A673 (cell line): ENCODE measurements around the gene CNOT4. TPM values are rescaled to one million over a fixed set of nuclear protein-coding genes. Genes with fewer than 3 reads are reported as not detected.

Experiments used
- BruUV-seq: library from RNA; stranded (reverse); fragments of 400-500 nt; replicated peaks from 2 replicates; lab custom pipeline; 2021; lab: Mats Ljungman, UMichigan
- CTCF ChIA-PET: fragments of 300-600 bp; sonication (Branson Sonifier 250); formaldehyde crosslinking; loops from one replicate; lab custom pipeline; 2022; ENCODE audit warnings: antibody characterized with exemption; lab: Charles Lee
- POLR2A ChIA-PET: fragments of 300-600 bp; sonication (Branson Sonifier 250); formaldehyde crosslinking; loops from one replicate; lab custom pipeline; 2022; ENCODE audit warnings: antibody characterized with exemption; ENCODE audit not compliant: low non-redundant PET; lab: Charles Lee
- DNase-seq: peaks from one replicate; pipeline ENCODE4 v3.0.0-alpha.2; 2015; ENCODE audit warnings: low spot score
- H3K27ac ChIP-seq: fragments of 200-600 bp; sonication (generic); 2 replicates; pipeline ENCODE4 v1.5.1; 2016; ENCODE audit warnings: mixed run types, low read depth, mild to moderate bottlenecking, mixed read lengths, antibody characterized with exemption, low read length; ENCODE audit not compliant: poor library complexity, severe bottlenecking
- H3K27me3 ChIP-seq: fragments of 200-600 bp; sonication (generic); replicated peaks from 2 replicates; pipeline ENCODE4 v1.6.1; 2017; ENCODE audit warnings: mixed run types, low read depth, mild to moderate bottlenecking, mixed read lengths, antibody characterized with exemption, low read length; ENCODE audit not compliant: insufficient read depth, poor library complexity
- H3K36me3 ChIP-seq: fragments of 200-600 bp; sonication (generic); 2 replicates; pipeline ENCODE4 v1.6.1; 2016; ENCODE audit warnings: mixed run types, mild to moderate bottlenecking, mixed read lengths, antibody characterized with exemption, low read length; ENCODE audit not compliant: insufficient read depth, poor library complexity, severe bottlenecking
- H3K4me1 ChIP-seq: fragments of 200-600 bp; sonication (generic); 2 replicates; pipeline ENCODE4 v1.6.1; 2017; ENCODE audit warnings: mixed run types, mild to moderate bottlenecking, mixed read lengths, antibody characterized with exemption, low read length; ENCODE audit not compliant: insufficient read depth, poor library complexity, severe bottlenecking
- H3K4me3 ChIP-seq: fragments of 200-600 bp; sonication (generic); 2 replicates; pipeline ENCODE4 v1.5.1; 2016; ENCODE audit warnings: low read depth, mixed run types, mild to moderate bottlenecking, mixed read lengths, low read length; ENCODE audit not compliant: poor library complexity, severe bottlenecking
- H3K9me3 ChIP-seq: fragments of 200-600 bp; sonication (generic); 2 replicates; pipeline ENCODE4 v1.6.1; 2016; ENCODE audit warnings: mixed run types, low read depth, mild to moderate bottlenecking, mixed read lengths, antibody characterized with exemption, low read length; ENCODE audit not compliant: poor library complexity, severe bottlenecking
- EZH2 ChIP-seq: fragments of 200-600 bp; sonication (generic); IDR thresholded peaks from 2 replicates; pipeline ENCODE4 v1.6.1; 2017; ENCODE audit warnings: borderline replicate concordance, low read depth, mild to moderate bottlenecking, mixed read lengths, antibody characterized with exemption, low read length; ENCODE audit not compliant: poor library complexity, severe bottlenecking
- intact Hi-C: fragments of 100-400 bp; cut with micrococcal nuclease; formaldehyde crosslinking; loops from one replicate; pipeline ENCODE4 v1.10.0; 2022; ENCODE audit not compliant: unreplicated experiment
- total RNA-seq: library from RNA; stranded (reverse); gene quantifications from 2 replicates; pipeline ENCODE4 v1.2.3, GENCODE V29; 2021
- TF ChIP-seq, protein P1 (sequence below): fragments of 300-800, 200-600 bp; sonication (generic); conservative IDR thresholded peaks from 2 replicates; pipeline ENCODE4 v1.5.1; 2017; ENCODE audit warnings: low read depth, mild to moderate bottlenecking, antibody characterized with exemption, low read length, moderate library complexity, mixed read lengths

Gene CNOT4
- total RNA-seq, 1 experiment from 2014 or later = 24.1 TPM

DNA sequence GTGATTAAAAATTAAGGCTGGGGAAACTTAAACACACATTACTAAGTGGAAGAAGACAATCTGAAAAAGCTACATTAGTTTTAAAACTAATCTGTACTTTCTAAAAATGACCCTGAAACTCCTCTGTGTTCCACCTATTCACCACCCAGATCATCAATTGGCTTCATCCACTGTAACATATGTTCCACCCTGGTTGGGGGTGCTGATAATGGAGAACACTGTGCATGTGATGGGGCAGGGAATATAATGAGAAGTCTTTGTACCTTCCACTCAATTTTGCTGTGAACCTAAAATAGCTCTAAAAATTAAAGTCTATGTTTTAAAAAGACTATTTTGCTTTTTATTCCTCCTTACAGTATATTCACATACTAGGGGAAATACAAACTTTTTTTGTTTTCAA lies 132.7 kb downstream of the CNOT4 start:
- intact Hi-C loops = no loop called here

DNA sequence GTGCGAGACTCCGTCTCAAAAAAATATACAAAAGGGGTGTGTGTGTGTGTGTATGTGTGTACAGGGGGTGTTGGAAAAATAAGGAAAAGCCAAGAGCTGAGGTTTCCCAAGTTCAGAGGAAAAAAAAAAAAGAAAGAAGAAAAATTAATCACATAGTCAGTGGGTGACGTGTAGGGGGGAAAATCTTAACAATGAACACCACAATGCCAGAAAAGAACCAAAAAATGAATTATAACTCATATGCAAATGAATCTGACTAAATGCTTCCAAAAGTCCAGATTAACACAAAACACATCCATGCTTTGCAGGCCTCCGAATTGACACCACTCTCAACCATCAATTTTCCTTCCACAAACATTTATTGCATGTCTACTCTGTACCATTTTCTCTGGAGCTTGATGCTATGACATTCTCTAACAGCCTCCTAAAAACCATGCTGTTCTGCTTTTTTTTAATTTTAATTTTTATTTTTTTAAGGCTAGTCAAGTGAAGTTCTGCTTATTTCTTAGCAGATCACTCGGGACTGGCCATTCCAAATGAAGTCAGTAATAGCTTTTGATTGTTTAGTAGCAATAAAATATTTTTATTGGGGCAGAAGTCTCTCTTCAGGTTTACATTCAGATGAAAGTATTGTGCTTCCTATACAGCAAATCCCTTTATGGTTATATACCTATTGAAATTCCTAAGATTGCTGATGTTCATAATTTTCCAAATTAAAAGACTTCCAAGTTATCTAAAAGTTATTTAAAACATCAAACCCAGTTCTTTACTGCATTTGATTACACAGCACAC lies 133.8 kb downstream of the CNOT4 start:
- no peak for TF ChIP-seq EZH2
- TF ChIP-seq, protein P1, sequence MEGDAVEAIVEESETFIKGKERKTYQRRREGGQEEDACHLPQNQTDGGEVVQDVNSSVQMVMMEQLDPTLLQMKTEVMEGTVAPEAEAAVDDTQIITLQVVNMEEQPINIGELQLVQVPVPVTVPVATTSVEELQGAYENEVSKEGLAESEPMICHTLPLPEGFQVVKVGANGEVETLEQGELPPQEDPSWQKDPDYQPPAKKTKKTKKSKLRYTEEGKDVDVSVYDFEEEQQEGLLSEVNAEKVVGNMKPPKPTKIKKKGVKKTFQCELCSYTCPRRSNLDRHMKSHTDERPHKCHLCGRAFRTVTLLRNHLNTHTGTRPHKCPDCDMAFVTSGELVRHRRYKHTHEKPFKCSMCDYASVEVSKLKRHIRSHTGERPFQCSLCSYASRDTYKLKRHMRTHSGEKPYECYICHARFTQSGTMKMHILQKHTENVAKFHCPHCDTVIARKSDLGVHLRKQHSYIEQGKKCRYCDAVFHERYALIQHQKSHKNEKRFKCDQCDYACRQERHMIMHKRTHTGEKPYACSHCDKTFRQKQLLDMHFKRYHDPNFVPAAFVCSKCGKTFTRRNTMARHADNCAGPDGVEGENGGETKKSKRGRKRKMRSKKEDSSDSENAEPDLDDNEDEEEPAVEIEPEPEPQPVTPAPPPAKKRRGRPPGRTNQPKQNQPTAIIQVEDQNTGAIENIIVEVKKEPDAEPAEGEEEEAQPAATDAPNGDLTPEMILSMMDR = no peak
- Histone ChIP-seq H3K27ac (no peak overlapping the region), H3K27me3 (no peaks in the 10 kb centered on the region), H3K36me3 (no peaks in the 10 kb centered on the region), H3K9me3 (no peaks in the 10 kb centered on the region), H3K4me3 (no peak overlapping the region), H3K4me1 (no peaks in the 10 kb centered on the region)
- intact Hi-C loops = no loop called here
- ChIA-PET CTCF (no interaction called here), POLR2A (no interaction called here)
- BruUV-seq = no TSS peak
- DNase-seq = no peak

More for the DNA sequence above, 132.7 kb downstream of the CNOT4 start:
- no peak for DNase-seq
- no peaks in the 10 kb centered on the region for H3K9me3 ChIP-seq
- ChIA-PET CTCF (no interaction called here), POLR2A (no interaction called here)
- BruUV-seq = no TSS peak
- no peak overlapping the region for H3K4me3 ChIP-seq
- no peaks in the 10 kb centered on the region for H3K27me3 ChIP-seq
- TF ChIP-seq, protein P1 = no peak
- TF ChIP-seq EZH2 = no peak
- H3K36me3 ChIP-seq = no peaks in the 10 kb centered on the region
- H3K4me1 ChIP-seq = no peaks in the 10 kb centered on the region
- H3K27ac ChIP-seq = no peak overlapping the region

DNA sequence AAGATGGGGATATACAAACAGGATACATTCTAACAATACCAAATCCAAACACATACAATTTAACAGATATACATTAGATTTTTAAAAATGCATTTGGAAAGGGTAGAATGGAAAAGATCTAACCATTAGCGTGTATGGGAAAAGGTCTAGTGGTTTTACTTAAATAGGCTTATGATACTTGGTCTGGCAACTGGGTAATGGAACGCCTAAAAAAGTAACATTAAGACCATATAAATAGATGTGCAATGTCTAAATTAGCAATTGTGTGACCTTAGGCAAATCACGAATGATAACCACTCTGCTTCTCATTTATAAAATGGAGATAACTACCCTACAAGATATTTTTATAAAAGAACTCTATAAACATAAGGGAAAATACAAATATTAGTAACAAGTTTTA lies 135.2 kb downstream of the CNOT4 start:
- TF ChIP-seq, protein P1 = no peak
- no peak for TF ChIP-seq EZH2
- BruUV-seq = no TSS peak
- no peaks in the 10 kb centered on the region for H3K9me3 ChIP-seq
- H3K27ac ChIP-seq = no peak overlapping the region
- no peaks in the 10 kb centered on the region for H3K27me3 ChIP-seq
- intact Hi-C loops = no loop called here
- no peaks in the 10 kb centered on the region for H3K4me1 ChIP-seq
- ChIA-PET POLR2A (no interaction called here), CTCF (no interaction called here)
- H3K36me3 ChIP-seq = no peaks in the 10 kb centered on the region
- DNase-seq = no peak
- H3K4me3 ChIP-seq = no peak overlapping the region
